Esophagus squamous epithelium (tissue), 5 donors: ENCODE data around the gene TMEM119. TPM values are rescaled to one million over a fixed set of nuclear protein-coding genes. Genes with fewer than 3 reads are reported as not detected.

Experiments used
- DNase-seq: peaks from one replicate; lab custom pipeline; 2025; lab: John Stamatoyannopoulos, UW
- H3K27ac ChIP-seq, 4 donors: fragments of 200-600 bp; sonication (generic); one replicate each; pipeline ENCODE4 v1.5.1; 2016 to 2019; ENCODE audit warnings: mild to moderate bottlenecking in 1 of 4
- H3K27me3 ChIP-seq, 4 donors: fragments of 200-600 bp; sonication (generic); 1 replicate in 3 of 4; 2 replicates in 1 of 4; pipeline versions ENCODE4 v1.5.1 to v1.6.0; 2017 to 2021; ENCODE audit warnings: antibody characterized with exemption in 1 of 4
- H3K36me3 ChIP-seq, 3 donors: fragments of 200-600 bp; sonication (generic); one replicate each; pipeline ENCODE4 v1.5.1; 2016 to 2019
- H3K4me1 ChIP-seq, 3 donors: fragments of 200-600 bp; sonication (generic); one replicate each; pipeline ENCODE4 v1.5.1; 2017 to 2019
- H3K4me3 ChIP-seq, 4 donors: fragments of 200-600 bp; sonication (generic); 1 replicate in 3 of 4; 2 replicates in 1 of 4; pipeline ENCODE4 v1.5.1; 2016 to 2019; ENCODE audit warnings: mild to moderate bottlenecking in 2 of 4, moderate library complexity in 1 of 4
- H3K9me3 ChIP-seq, 3 donors: fragments of 200-600 bp; sonication (generic); one replicate each; pipeline ENCODE4 v1.5.1; 2016 to 2019
- CTCF ChIP-seq, 6 experiments: fragments of 450-650 bp in 4 of 6; fragments of 200-600 bp in 2 of 6; sonication (generic) in 2 of 6; IDR thresholded peaks; one replicate each; pipeline ENCODE4 v1.5.1; 2016 to 2019; ENCODE audit warnings: antibody characterized with exemption in 6 of 6, mild to moderate bottlenecking in 4 of 6, moderate library complexity in 4 of 6
- POLR2A ChIP-seq, 4 donors: fragments of 450-650 bp; IDR thresholded peaks; one replicate each; pipeline ENCODE4 v1.6.1; 2017; ENCODE audit warnings: antibody characterized with exemption in 4 of 4, mild to moderate bottlenecking in 4 of 4, moderate library complexity in 3 of 4
- WGBS, 2 donors: methylation state at CpG; one replicate each; pipeline ENCODE4 v1.1.5; 2018; 5-methylcytosine and 5-hydroxymethylcytosine counted together
- intact Hi-C: fragments of 100-400 bp; cut with DNase I; formaldehyde crosslinking; loops from one replicate; pipeline ENCODE4 v1.15.0; 2022
- total RNA-seq, 4 donors: library from RNA; depleted of rRNA; stranded (reverse); fragments of >200 nt; gene quantifications; one replicate each; pipeline ENCODE4 v1.1.0, GENCODE V29; 2016
- donor health status: DM: yes; HTN: yes; CAD: no.

TMEM119 gene
- total RNA-seq, 4 donors from 2014 or later: 0.08 to 4.8 (median 2.0) TPM

GRCh38 chr12:108598553-108599250 lies 818 bp upstream of the TMEM119 start:
- no peaks in the 10 kb centered on the region for H3K27me3 ChIP-seq
- intact Hi-C loops: no loop called here
- no peaks in the 10 kb centered on the region for H3K36me3 ChIP-seq
- DNase-seq: no peak
- no peaks in the 10 kb centered on the region for H3K9me3 ChIP-seq
- 89 to 95% methylated on average over 10 to 11 of the region's 11 CpGs for WGBS, 2 donors
- peak overlapping the region in 3 of 4 donors; percentile 3 to 58 (median 42) for H3K27ac ChIP-seq
- peaks cover 0 to 5% (median 0%) of the 10 kb centered on the region in 3 donors for H3K4me1 ChIP-seq
- H3K4me3 ChIP-seq: no peak overlapping the region
- TF ChIP-seq POLR2A (IDR thresholded peaks at IDR 0.05) (no peak), CTCF (IDR thresholded peaks at IDR 0.05) (no peak)

- no peak for DNase-seq
- H3K9me3 ChIP-seq: no peaks in the 10 kb centered on the region
- no peak for TF ChIP-seq POLR2A (IDR thresholded peaks at IDR 0.05)
- TF ChIP-seq CTCF (IDR thresholded peaks at IDR 0.05): no peak
- 60 to 68% methylated on average over 1 to 2 of the region's 10 CpGs for WGBS, 2 donors
- intact Hi-C loops: no loop called here
- peak overlapping the region in 1 of 4 donors; percentile 39 for H3K27ac ChIP-seq
- no peaks in the 10 kb centered on the region for H3K27me3 ChIP-seq
- H3K4me1 ChIP-seq: peaks cover 0 to 5% (median 0%) of the 10 kb centered on the region in 3 donors
- peak overlapping the region in 3 of 4 donors; percentile 25 to 55 (median 36) for H3K4me3 ChIP-seq
- H3K36me3 ChIP-seq: no peaks in the 10 kb centered on the region
These were observed 878 bp downstream of the TMEM119 start for GRCh38 chr12:108596854-108597558.

GRCh38 chr12:108595711-108596647 lies 1.9 kb downstream of the TMEM119 start:
- H3K36me3 ChIP-seq: no peaks in the 10 kb centered on the region
- H3K9me3 ChIP-seq: no peaks in the 10 kb centered on the region
- peak overlapping the region in 1 of 4 donors; percentile 39 for H3K27ac ChIP-seq
- WGBS, 2 donors: 70 to 71% methylated on average over 13 to 17 of the region's 17 CpGs
- no peak for DNase-seq
- TF ChIP-seq CTCF (IDR thresholded peaks at IDR 0.05): no peak
- TF ChIP-seq POLR2A (IDR thresholded peaks at IDR 0.05): no peak
- peaks cover 0 to 5% (median 0%) of the 10 kb centered on the region in 3 donors for H3K4me1 ChIP-seq
- H3K27me3 ChIP-seq: no peaks in the 10 kb centered on the region
- intact Hi-C loops: no loop called here
- H3K4me3 ChIP-seq: peak overlapping the region in 2 of 4 donors; percentile 36 to 55

- 80 to 91% methylated on average over 7 of the region's 7 CpGs for WGBS, 2 donors
- no peak for DNase-seq
- no peaks in the 10 kb centered on the region for H3K9me3 ChIP-seq
- H3K27ac ChIP-seq: no peak overlapping the region
- intact Hi-C loops: no loop called here
- no peak for TF ChIP-seq CTCF (IDR thresholded peaks at IDR 0.05)
- TF ChIP-seq POLR2A (IDR thresholded peaks at IDR 0.05): no peak
- peaks cover 0 to 5% (median 0%) of the 10 kb centered on the region in 3 donors for H3K4me1 ChIP-seq
- no peak overlapping the region for H3K4me3 ChIP-seq
- no peaks in the 10 kb centered on the region for H3K36me3 ChIP-seq
- no peaks in the 10 kb centered on the region for H3K27me3 ChIP-seq
These were observed 2.7 kb downstream of the TMEM119 start for GRCh38 chr12:108594960-108595710.
